ENCODE data around the gene LEKR1. TPM values are rescaled to one million over a fixed set of nuclear protein-coding genes. Genes with fewer than 3 reads are reported as not detected.

The LEKR1 gene
- polyA plus RNA-seq, 1 donor from 2014 or later: 2.7 TPM

DNA sequence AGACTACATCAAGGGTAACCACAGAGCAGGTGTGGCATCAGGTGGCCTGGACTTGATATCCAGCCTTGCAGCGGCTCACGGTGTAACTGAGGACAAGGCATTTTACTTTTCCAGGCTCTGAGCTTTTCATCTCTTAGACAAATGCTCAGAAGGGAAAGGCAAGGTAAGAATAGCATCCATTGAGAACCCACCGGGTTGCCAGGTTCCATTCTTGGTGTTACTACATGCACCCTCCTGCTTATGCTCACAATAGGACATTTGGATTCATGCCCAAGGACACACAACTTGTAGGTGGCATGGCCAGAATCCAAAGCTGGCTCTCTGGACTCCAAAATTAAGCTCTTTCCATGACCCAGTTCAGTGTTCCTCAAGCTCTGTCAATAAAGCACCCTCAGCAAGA, 248.3 kb downstream of the LEKR1 start:
- TF ChIP-seq, protein P1, sequence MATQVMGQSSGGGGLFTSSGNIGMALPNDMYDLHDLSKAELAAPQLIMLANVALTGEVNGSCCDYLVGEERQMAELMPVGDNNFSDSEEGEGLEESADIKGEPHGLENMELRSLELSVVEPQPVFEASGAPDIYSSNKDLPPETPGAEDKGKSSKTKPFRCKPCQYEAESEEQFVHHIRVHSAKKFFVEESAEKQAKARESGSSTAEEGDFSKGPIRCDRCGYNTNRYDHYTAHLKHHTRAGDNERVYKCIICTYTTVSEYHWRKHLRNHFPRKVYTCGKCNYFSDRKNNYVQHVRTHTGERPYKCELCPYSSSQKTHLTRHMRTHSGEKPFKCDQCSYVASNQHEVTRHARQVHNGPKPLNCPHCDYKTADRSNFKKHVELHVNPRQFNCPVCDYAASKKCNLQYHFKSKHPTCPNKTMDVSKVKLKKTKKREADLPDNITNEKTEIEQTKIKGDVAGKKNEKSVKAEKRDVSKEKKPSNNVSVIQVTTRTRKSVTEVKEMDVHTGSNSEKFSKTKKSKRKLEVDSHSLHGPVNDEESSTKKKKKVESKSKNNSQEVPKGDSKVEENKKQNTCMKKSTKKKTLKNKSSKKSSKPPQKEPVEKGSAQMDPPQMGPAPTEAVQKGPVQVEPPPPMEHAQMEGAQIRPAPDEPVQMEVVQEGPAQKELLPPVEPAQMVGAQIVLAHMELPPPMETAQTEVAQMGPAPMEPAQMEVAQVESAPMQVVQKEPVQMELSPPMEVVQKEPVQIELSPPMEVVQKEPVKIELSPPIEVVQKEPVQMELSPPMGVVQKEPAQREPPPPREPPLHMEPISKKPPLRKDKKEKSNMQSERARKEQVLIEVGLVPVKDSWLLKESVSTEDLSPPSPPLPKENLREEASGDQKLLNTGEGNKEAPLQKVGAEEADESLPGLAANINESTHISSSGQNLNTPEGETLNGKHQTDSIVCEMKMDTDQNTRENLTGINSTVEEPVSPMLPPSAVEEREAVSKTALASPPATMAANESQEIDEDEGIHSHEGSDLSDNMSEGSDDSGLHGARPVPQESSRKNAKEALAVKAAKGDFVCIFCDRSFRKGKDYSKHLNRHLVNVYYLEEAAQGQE (IDR thresholded peaks at IDR 0.05; ENCODE audit: borderline replicate concordance): no peak
- TF ChIP-seq, protein P2, sequence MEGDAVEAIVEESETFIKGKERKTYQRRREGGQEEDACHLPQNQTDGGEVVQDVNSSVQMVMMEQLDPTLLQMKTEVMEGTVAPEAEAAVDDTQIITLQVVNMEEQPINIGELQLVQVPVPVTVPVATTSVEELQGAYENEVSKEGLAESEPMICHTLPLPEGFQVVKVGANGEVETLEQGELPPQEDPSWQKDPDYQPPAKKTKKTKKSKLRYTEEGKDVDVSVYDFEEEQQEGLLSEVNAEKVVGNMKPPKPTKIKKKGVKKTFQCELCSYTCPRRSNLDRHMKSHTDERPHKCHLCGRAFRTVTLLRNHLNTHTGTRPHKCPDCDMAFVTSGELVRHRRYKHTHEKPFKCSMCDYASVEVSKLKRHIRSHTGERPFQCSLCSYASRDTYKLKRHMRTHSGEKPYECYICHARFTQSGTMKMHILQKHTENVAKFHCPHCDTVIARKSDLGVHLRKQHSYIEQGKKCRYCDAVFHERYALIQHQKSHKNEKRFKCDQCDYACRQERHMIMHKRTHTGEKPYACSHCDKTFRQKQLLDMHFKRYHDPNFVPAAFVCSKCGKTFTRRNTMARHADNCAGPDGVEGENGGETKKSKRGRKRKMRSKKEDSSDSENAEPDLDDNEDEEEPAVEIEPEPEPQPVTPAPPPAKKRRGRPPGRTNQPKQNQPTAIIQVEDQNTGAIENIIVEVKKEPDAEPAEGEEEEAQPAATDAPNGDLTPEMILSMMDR (IDR thresholded peaks at IDR 0.05; ENCODE audit: poor library complexity, severe bottlenecking): no peak
- TF ChIP-seq POLR2AphosphoS5 (IDR thresholded peaks at IDR 0.05): no peak
- no peak for TF ChIP-seq TAF1 (IDR thresholded peaks at IDR 0.05; ENCODE audit: low read depth)
- TF ChIP-seq EZH2 (IDR thresholded peaks at IDR 0.05; ENCODE audit: borderline replicate concordance, insufficient read depth, low read length, poor library complexity, severe bottlenecking): no peak
- TF ChIP-seq MXI1 (conservative IDR thresholded peaks at IDR 0.05; ENCODE audit: poor library complexity, severe bottlenecking): no peak
- TF ChIP-seq SMC3 (conservative IDR thresholded peaks at IDR 0.05; ENCODE audit: poor library complexity): no peak
- TF ChIP-seq EP300 (conservative IDR thresholded peaks at IDR 0.05; ENCODE audit: poor library complexity, severe bottlenecking): no peak
- no peaks in the 10 kb centered on the region for H4K20me1 ChIP-seq (ENCODE audit: insufficient read depth)
- no peak overlapping the region for H2AFZ ChIP-seq (ENCODE audit: low read depth, low read length)
- no peaks in the 10 kb centered on the region for H3F3A ChIP-seq (ENCODE audit: insufficient read depth, low read length, poor library complexity, severe bottlenecking)
- no peaks in the 10 kb centered on the region for H3K9me2 ChIP-seq (ENCODE audit: insufficient read depth, low read length)
- no peaks in the 10 kb centered on the region for H3K27me3 ChIP-seq (ENCODE audit: insufficient read depth, low read depth, low read length)
- H3K4me2 ChIP-seq (ENCODE audit: low read length): no peak overlapping the region
- H3K36me3 ChIP-seq (ENCODE audit: insufficient read depth, low read length): no peaks in the 10 kb centered on the region
- no peak overlapping the region for H3K27ac ChIP-seq (ENCODE audit: low read length)
- no peak overlapping the region for H3K9ac ChIP-seq (ENCODE audit: low read length)
- H3K79me2 ChIP-seq (replicated peaks; ENCODE audit: insufficient read depth, low read length): no peaks in the 10 kb centered on the region
- no peaks in the 10 kb centered on the region for H3K9me3 ChIP-seq (ENCODE audit: low read length)
- H3K4me3 ChIP-seq (ENCODE audit: low read length): no peak overlapping the region

DNA sequence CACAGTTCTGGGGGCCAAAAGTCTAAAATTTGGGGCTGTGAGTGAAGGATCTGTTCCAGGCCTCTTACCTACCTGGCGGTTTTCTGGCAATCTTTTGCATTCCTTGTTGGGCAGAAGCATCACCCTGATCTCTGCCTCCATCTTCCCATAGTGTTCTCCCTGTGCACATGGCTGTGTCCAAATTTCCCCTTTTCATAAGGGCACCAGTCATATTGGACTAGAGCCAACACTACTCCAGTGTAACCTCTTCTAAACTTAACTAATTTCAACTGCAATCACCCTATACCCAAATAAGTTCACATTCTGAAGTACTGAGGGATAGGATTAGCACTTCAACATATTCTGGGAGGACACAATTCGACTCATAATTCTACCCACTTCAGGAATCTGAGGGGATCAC, 248.8 kb downstream of the LEKR1 start:
- no peak overlapping the region for H3K4me2 ChIP-seq (ENCODE audit: low read length)
- H3F3A ChIP-seq (ENCODE audit: insufficient read depth, low read length, poor library complexity, severe bottlenecking): no peaks in the 10 kb centered on the region
- H3K27ac ChIP-seq (ENCODE audit: low read length): no peak overlapping the region
- H4K20me1 ChIP-seq (ENCODE audit: insufficient read depth): no peaks in the 10 kb centered on the region
- TF ChIP-seq RAD21 (conservative IDR thresholded peaks at IDR 0.05): no peak
- TF ChIP-seq EZH2 (IDR thresholded peaks at IDR 0.05; ENCODE audit: borderline replicate concordance, insufficient read depth, low read length, poor library complexity, severe bottlenecking): no peak
- TF ChIP-seq POLR2AphosphoS5 (IDR thresholded peaks at IDR 0.05): no peak
- TF ChIP-seq, protein P2 (IDR thresholded peaks at IDR 0.05; ENCODE audit: poor library complexity, severe bottlenecking): no peak
- TF ChIP-seq MXI1 (conservative IDR thresholded peaks at IDR 0.05; ENCODE audit: poor library complexity, severe bottlenecking): no peak
- TF ChIP-seq SMC3 (conservative IDR thresholded peaks at IDR 0.05; ENCODE audit: poor library complexity): no peak
- no peak for TF ChIP-seq EP300 (conservative IDR thresholded peaks at IDR 0.05; ENCODE audit: poor library complexity, severe bottlenecking)
- no peak for TF ChIP-seq TAF1 (IDR thresholded peaks at IDR 0.05; ENCODE audit: low read depth)
- TF ChIP-seq, protein P1 (IDR thresholded peaks at IDR 0.05; ENCODE audit: borderline replicate concordance): no peak
- no peaks in the 10 kb centered on the region for H3K27me3 ChIP-seq (ENCODE audit: insufficient read depth, low read depth, low read length)
- H3K9ac ChIP-seq (ENCODE audit: low read length): no peak overlapping the region
- H3K4me3 ChIP-seq (ENCODE audit: low read length): no peak overlapping the region
- H3K79me2 ChIP-seq (replicated peaks; ENCODE audit: insufficient read depth, low read length): no peaks in the 10 kb centered on the region
- no peaks in the 10 kb centered on the region for H3K9me3 ChIP-seq (ENCODE audit: low read length)
- H2AFZ ChIP-seq (ENCODE audit: low read depth, low read length): no peak overlapping the region
- no peaks in the 10 kb centered on the region for H3K9me2 ChIP-seq (ENCODE audit: insufficient read depth, low read length)
- no peaks in the 10 kb centered on the region for H3K36me3 ChIP-seq (ENCODE audit: insufficient read depth, low read length)

All from neural cell (in vitro differentiated cells).